HG02852 (cell line): Measurements from ENCODE around the gene SEMA6D.

Source experiments
- ATAC-seq: cut with Tn5 transposase; IDR thresholded peaks from one replicate; pipeline ENCODE4 v1.9.1; 2021; ENCODE audit warnings: mild to moderate bottlenecking, moderate library complexity; ENCODE audit not compliant: unreplicated experiment

Gene SEMA6D

GRCh38 chr15:47781527-47781926 lies 64.2 kb downstream of the SEMA6D start:
- ATAC-seq: no peak

- ATAC-seq: no peak
Measured at GRCh38 chr15:47784820-47785219, 67.5 kb downstream of the SEMA6D start.

- no peak for ATAC-seq
Measured at GRCh38 chr15:47786371-47786770, 69.1 kb downstream of the SEMA6D start.

GRCh38 chr15:47787875-47788274 lies 70.6 kb downstream of the SEMA6D start:
- no peak for ATAC-seq

- no peak for ATAC-seq
Measured at GRCh38 chr15:47788685-47789084, 71.4 kb downstream of the SEMA6D start.

GRCh38 chr15:47791161-47791560 lies 73.9 kb downstream of the SEMA6D start:
- no peak for ATAC-seq

- no peak for ATAC-seq
Measured at GRCh38 chr15:47792231-47792630, 74.9 kb downstream of the SEMA6D start.

GRCh38 chr15:47794252-47794914 lies 77.1 kb downstream of the SEMA6D start:
- no peak for ATAC-seq

GRCh38 chr15:47795864-47796263 lies 78.6 kb downstream of the SEMA6D start:
- ATAC-seq: no peak

- no peak for ATAC-seq
Measured at GRCh38 chr15:47796339-47796738, 79.0 kb downstream of the SEMA6D start.

GRCh38 chr15:47796830-47797229 lies 79.5 kb downstream of the SEMA6D start:
- ATAC-seq: no peak

GRCh38 chr15:47801522-47801921 lies 84.2 kb downstream of the SEMA6D start:
- ATAC-seq: no peak

GRCh38 chr15:47802216-47802615 lies 84.9 kb downstream of the SEMA6D start:
- ATAC-seq: no peak

- ATAC-seq: no peak
Measured at GRCh38 chr15:47803767-47804166, 86.5 kb downstream of the SEMA6D start.

GRCh38 chr15:47804733-47805132 lies 87.4 kb downstream of the SEMA6D start:
- ATAC-seq: no peak

- ATAC-seq: no peak
Measured at GRCh38 chr15:47806008-47806407, 88.7 kb downstream of the SEMA6D start.

GRCh38 chr15:47811172-47811571 lies 93.9 kb downstream of the SEMA6D start:
- ATAC-seq: no peak

- ATAC-seq: peak; percentile 62
Measured at GRCh38 chr15:47812470-47812999, 95.2 kb downstream of the SEMA6D start.

GRCh38 chr15:47813748-47814384 lies 96.6 kb downstream of the SEMA6D start:
- ATAC-seq: peak; percentile 93

- no peak for ATAC-seq
Measured at GRCh38 chr15:47814620-47815019, 97.3 kb downstream of the SEMA6D start.

- ATAC-seq: no peak
Measured at GRCh38 chr15:47817969-47818548, 100.8 kb downstream of the SEMA6D start.

GRCh38 chr15:47819158-47819557 lies 101.9 kb downstream of the SEMA6D start:
- no peak for ATAC-seq
